Measurements from ENCODE around the gene OR2AT4.

GRCh38 chr11:75056814-75057213, 39.9 kb downstream of the OR2AT4 start:
- TF ChIP-seq CTCF (IDR thresholded peaks at IDR 0.05) (no peak), POLR2A (IDR thresholded peaks at IDR 0.05) (no peak)

Measured in heart left ventricle (tissue), 13 donors.